Measurements from ENCODE around the gene WNT3.
"Not testable (repeated sequence)": the region's sequence is repeated elsewhere in the genome, so short reads cannot be mapped to it uniquely, and the experiment has no call there.

WNT3 gene

DNA sequence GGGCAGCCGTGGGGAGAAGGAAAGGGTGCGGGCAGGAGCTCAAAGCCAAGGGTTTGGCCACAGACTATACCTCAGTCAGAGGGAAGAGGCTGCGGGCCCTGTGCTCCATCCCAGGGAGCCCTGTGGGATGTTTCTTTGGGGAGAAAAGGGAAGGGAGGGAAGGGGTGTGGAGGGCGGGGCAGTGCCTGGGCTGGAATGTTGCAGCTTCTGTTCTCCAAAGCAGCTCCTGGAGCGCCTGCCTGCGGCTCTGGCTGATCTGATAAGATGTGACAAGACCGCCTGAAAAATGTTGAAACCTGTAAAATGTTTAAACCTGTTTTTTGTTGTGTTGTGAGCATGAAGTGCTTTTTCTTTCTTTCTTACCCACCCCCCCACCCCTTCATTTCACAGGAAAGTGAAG lies 32.8 kb downstream of the WNT3 start:
- no peak for DNase-seq (ENCODE audit: low read depth)

DNA sequence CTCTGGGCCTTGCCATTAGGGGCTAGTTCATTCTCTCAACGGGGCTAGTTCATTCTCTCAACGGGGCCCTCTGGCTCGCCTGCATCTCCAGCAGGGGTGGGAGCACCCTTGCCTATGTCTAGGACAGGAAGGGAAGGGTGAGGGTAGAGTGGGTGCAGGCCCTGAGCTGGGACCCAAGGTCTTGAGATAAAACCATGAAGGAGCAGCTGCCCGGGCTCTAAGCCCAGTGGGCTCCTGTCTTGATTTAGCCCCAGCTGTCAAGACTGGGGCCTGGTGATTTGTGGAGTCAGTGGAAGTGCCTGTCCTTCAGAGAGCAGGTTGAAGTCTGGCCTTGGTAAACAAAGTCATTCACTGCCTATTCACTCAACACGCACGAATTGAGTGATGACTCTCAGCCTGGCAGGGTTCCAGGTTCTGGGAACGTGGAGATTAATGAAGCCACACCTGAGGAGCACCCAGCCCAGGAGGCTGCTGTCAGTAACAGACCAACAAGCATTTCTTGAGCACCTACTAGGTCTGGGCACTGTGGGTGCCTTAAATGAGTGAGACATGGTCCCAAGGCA lies 35.4 kb downstream of the WNT3 start:
- DNase-seq (ENCODE audit: low read depth), result no peak

DNA sequence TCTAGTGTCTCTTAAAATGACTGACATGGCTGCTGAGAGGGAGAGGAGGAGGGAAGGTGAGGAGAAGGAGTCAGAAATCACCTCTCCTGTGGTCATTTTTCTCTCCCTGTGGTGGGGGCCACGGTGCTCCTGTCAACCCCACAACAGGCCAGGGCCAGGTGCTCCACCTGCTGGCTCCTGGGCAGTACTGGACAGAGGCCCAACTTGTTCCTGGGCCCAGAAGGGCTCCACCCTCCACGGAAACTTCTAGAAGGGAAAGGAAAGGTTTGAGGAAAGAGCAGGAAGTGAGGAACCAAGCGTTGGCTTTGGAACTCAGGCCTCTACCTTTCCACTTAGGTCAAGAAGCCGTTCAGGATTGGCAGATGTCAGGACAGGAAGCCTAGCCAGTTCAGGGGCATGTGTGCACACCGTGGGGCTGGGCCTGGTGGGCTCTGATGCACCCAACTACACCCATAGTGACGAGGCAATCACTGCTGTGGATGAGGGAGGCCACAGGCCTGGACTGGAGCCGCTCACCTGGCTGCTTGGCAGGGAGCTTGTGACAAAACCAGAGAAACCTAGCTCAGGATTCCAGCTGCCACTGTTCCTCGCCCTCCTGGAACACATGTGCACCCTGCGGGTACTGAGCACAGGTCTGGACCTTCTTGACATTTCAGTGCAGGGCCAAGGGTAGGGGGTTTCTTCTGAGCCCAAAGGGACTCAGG lies 36.1 kb downstream of the WNT3 start:
- no peak for DNase-seq (ENCODE audit: low read depth)

DNA sequence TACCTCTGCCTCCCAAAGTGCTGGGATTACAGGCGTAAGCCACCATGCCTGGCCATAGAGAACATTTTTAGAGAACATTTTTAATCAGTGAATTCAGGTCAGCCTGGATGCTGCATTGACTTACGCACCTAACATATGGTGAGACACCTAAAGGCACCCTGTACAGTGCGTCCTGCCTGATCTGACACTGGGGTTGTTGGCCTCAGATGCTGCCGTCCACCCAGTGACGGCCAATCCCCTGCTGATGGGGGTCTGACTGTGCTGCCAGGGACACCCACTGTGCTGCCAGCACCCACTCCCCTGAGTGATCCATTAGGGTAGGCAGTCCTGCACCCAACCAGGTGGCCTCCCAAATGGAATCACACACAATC lies 38.5 kb downstream of the WNT3 start:
- no peak for DNase-seq (ENCODE audit: low read depth)

DNA sequence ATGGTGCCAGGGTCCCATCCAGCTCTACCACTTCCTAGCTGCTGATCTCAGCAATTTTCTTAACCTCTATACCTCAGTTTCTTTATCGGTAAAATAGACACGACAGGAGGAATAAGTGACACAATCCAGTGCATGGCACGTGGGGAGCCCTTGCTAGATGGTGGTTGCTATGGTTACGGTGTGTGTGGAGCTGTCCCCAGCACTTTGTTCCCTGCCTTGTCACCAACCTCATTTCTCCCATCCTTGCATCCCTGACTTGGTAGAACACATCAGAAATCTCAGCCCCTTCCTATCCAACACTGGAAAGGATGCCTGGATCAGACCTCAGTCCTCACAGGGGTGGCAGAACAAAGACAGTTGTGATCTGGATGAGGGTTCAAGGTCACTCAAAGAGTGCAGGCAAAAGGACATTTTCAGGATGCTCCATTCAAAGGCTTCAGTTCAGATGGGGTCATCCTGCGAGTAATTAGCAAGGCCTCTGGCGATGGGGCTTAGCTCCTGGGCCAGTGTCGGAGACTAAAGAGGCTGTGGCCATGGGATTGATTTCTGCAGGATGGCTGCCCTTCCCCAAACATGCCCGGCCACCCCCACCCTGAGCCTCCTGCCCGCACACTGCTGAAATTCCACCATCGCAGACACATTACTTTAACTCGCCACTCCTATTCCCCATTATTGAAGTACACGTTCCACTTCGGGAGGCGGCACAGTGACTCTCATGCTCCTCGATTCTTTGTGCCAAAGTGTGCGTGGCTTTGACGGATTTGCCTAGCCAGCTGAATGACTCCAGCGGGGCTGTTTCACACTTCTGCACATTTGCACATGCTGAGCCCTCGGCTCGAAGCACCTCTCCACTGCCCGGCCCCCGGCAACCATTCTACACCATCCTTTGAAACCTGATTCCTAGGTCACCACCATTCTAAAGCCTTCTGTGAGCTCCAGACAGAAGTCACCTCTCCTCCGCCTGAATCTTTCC lies 40.3 kb downstream of the WNT3 start:
- no peak for DNase-seq (ENCODE audit: low read depth)

DNA sequence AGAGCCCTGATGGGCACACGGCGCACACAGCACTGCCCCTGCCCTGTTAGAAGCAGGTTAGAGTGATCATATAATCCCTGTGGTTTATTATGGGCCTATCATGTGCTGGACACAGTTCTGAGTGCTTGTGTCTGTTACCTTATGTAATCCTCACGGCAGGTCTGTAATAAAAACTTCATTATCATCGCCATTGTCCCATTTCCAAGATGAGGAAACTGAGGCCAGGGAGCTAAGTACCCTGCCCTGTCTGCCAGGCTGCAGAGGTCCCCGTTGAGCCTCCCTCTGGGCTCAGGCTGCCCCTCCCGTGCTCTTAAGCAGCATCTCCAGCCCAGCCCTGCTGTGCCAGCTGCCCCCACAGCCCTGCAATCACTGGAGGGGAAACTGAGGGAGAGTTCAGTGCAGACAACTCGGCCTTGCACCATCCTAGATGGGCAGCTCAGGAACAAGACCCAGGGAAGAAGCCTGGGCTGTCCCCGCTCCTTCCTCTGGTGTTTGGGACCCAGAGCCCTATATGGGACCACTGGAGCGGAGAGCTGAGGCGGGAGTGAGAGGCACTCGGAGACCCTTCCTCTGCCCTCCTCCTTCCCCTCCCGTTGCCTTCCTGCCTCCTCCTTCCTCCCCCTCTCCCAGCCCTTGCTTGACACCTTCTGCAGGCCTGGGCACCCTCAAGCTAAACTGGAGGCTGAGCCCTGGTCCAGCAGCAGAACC lies 42.0 kb downstream of the WNT3 start:
- DNase-seq (ENCODE audit: low read depth), result no peak

DNA sequence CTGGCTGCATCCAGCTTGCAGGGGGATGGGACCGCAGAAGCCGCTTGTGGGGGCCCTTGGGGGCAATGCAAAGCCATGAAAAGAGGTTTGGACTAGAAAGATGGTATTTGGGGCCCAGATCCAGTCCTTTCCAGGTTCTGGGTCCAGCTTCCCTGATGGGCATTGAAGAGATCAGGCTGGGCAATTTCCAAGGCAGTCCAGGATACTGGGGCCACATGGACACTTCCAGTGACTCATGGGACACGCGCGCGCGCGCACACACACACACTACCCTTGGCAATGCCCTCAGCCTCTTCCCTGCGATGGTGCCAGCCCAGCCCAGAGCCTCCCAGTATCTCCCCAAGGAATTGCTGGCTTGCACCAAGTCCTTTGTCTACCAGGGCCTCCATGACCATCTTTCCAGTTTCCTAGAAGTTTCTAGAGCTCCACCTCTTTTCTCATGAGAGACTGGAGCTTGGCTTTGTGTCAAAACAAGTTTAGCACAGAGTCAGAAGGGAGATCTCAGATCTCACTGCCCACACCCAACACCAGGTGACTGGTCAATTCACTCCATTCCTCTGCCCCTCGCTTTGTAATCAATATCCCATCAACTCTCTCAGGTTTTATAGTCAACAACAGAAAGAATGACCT lies 44.3 kb downstream of the WNT3 start:
- no peak for DNase-seq (ENCODE audit: low read depth)

DNA sequence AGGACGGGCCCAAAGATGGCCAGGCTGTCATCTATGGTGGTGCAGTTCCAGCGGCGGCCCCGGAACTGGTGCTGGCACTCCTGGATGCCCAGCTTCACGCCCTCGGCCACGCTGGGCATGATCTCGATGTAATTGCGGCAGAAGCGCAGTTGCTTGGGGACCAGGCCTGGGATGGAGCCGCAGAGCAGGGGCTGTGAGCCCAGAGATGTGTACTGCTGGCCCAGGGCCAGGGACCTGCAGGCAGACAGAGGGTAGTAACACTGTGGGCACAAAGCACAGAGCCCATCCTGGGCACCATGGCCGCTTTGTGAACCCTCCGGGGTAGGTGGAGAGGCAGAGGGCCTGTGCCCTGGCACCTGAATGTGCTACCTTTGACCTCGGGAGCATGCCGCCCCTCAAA lies 44.8 kb downstream of the WNT3 start:
- no peak for DNase-seq (ENCODE audit: low read depth)

DNA sequence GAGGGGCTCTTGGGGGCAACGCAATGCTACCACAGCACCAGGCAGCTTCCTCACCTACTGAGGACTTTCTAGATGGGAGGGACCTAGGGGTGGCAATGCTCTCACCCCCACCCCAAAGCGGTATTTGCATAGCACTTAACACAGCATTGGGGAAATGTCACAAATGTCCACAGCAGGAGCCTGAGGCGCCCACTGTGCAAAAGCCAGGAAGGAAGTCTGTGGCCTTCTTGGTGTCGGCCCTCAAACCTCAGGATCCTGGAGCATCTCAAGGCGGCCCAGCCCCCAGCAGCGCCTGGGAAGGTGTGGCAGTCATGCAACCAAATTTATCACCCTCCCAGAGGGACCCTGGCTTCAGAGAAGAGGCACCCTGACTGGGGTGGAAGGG lies 45.3 kb downstream of the WNT3 start:
- DNase-seq (ENCODE audit: low read depth), result peak; percentile 67

DNA sequence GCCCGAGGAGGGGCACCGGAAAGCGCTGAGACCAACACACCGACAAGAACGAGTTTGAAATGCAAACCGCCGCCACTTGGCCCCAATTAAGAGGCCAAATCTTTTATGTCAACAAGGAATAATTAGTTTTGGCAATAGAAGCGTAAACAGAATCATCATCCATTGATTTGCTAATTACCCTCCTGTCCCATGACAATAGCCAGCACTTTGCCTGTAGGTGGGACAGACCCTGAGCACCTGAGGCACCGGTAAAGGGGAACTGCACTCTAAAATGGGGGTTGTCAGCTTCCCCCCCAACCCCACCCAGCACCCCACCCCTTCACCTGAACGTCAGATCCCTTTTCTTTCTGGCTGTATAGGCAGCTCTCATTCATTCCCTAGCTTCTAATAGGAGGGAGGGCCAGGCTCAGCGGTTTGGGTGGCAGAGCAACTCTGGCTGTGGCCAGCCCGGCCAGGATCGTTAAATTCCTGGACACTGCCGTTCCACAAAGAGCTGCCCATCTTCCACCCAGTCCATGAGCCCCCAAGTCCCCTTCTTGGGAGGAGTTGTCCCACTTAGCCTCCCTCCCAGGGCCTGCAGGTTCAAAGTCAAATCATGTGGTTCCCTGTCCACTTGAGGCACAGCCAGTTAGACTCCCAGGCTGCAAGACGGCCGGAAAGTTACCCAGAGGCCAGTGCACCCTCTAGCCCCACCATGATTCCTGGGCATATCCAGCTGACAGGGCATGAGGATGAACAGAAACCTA lies 45.8 kb downstream of the WNT3 start:
- DNase-seq (ENCODE audit: low read depth), result no peak

DNA sequence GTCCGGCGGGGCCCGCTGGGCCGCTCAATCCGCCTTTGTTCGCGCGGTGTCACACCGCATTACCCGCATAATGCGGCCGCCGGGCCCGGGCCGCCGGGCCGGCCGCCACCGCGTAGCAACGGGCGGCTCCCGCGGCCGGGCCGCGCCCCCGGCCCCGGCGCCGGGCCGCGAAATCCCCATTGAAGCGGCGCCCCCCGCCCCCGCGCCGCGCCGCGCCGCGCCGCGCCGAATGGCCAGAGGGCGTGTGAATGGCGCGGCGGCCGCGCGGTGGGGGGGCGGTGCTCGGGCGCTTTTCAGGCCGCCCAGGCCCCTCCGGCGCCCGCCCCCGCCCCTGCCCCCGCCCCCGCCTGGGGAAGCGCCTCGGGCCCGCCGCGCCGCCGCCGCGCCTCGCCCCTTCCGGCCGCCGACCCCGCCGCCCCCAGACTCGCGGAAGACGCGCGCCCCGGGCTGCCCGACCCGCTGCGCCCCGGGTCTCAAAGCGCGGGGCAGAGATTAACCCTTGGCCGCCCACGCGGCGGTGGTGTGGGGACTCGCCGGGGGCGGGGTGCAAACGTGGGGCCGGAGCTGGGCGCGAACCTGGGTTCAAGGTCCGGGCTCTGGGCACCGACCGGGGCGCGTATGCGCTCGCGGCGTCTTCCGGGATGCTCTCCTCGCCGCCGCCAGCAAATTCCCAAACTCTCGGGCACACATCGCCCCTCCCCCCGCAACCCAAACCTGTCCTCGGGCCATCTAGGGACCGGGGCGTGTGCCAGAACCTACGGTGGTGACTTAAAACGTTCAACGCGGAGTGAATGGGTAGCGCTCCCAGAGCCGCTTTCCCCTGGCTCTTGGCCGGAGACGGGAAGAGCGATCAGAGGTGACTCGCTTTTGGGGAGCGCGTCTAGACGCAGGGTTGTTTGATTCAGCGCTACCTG lies 46.7 kb downstream of the WNT3 start:
- DNase-seq (ENCODE audit: low read depth), result no peak

DNA sequence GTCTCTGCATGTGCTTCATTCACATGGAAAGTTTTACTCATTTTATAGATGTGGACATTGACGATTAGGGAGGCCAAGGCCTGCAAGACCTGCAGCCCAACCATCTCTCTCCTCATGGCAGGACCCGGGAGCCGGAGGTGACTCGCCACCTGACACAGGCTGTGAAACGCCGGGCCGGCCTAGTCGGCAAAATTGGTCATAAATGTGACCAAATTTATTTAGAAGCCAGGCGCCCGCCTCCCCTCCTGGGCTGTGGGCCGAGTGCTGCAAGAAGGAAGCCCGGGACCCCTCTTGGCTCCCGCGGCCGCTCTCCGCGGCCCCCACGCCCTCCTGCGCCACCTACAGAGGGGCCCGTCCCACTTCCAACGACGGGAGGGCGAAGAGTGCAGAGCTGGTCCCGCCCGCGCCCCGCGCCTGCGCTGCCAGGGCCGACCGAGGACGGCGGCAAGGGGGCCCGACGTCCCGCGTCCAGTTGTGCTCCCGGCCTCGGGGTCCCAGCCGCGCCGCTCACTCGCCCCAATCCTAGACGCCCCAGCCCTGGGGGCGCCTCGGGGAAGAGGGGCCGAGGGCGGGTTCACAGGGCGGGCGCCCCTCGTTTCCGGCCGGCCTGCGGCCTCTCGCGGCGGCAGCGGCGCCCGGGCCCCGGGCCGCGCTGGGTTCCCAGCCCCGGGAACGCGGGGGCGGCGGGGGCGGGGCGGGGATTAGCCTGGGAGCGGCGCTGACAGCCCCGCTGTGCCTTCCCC lies 47.5 kb downstream of the WNT3 start:
- no peak for DNase-seq (ENCODE audit: low read depth)

DNA sequence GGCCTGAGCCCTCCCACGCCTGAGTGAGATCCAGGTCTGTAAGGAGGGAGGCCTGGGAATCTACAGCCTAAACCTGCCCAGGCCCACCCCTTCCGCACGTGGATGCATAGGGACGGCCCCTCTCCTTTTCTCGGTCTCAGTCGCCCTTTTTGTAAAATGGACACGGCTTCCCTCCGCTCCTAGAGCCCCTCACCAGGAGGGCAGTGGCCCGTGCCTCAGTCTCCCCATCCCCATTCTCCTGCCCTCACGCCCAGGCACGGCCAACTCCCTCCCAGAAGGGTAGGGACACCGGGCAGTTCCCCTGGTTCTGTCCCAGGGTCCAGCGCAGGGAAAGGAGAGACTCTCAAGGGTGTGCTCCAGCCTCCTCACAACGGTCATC lies 48.1 kb downstream of the WNT3 start:
- no peak for DNase-seq (ENCODE audit: low read depth)

DNA sequence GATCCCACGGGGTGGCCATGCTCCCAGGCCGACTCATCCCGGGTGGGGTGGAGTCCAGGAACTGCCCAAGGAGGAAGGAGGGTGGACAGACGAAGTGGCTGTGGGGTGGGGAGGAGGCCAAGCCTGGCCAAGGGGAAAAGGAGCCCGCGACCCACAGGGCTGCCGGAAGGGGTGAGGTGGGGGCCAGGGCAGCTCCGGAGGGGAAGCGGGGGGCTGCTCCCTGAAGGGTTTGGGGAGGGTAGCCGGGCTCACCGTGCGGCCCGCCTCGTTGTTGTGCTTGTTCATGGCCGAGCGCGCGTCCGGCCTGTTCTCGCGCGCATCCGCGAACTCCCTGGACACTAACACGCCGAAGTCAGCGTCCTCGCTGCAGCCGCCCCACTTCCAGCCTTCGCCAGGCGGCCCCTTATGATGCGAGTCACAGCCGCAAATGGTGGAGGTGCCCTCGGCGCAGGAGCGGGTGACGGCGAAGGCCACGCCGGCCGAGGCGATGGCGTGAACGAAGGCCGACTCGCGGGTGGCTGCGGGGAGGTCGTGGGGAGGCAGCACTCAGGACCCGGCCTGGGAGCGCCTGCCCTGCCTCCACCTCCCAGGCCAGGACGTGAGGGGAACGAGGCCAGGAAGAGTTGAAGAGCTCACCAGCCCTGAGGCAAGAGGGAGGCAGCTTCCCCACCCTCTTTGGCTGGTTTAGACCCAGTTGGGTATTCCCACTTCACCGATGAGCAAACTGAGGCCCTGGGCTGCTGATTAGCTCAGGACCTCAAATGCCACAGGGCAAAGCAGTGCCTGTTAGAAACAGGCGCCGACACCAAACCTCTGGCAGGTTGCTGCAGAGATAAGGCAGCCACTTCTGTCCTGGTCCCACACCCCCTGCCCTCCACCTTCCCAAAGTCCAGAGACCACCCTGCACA lies 48.7 kb downstream of the WNT3 start:
- DNase-seq (ENCODE audit: low read depth), result no peak

DNA sequence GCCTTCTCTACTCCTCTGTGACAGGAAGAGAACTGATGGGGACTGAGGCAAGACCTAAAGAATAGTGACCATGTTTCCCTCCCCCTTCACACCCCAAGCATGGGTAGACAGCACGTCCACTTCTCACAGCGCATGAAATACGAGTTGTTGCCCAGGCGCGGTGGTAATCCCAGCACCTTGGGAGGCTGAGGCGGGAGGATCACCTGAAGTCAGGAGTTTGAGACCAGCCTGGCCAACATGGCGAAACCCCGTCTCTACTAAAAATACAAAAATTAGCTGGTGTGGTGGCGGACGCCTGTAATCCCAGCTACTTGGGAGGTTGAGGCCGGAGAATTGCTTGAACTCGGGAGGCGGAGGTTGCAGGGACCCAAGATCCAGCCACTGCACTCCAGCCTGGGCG lies 49.6 kb downstream of the WNT3 start:
- not testable (repeated sequence) for DNase-seq (ENCODE audit: low read depth)

DNA sequence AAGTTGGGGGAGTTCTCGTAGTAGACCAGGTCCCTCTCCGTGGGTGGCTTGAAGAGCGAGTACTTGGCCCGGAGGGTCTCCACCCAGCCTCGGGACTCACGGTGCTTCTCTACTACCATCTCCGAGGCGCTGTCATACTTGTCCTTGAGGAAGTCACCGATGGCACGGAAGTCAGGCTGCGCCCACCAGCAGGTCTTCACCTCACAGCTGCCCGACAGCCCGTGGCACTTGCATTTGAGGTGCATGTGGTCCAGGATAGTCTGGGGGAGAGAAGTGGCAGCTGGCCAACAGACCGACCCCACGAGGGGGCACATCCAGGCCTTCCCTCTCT lies 50.0 kb downstream of the WNT3 start:
- DNase-seq (ENCODE audit: low read depth), result no peak

DNA sequence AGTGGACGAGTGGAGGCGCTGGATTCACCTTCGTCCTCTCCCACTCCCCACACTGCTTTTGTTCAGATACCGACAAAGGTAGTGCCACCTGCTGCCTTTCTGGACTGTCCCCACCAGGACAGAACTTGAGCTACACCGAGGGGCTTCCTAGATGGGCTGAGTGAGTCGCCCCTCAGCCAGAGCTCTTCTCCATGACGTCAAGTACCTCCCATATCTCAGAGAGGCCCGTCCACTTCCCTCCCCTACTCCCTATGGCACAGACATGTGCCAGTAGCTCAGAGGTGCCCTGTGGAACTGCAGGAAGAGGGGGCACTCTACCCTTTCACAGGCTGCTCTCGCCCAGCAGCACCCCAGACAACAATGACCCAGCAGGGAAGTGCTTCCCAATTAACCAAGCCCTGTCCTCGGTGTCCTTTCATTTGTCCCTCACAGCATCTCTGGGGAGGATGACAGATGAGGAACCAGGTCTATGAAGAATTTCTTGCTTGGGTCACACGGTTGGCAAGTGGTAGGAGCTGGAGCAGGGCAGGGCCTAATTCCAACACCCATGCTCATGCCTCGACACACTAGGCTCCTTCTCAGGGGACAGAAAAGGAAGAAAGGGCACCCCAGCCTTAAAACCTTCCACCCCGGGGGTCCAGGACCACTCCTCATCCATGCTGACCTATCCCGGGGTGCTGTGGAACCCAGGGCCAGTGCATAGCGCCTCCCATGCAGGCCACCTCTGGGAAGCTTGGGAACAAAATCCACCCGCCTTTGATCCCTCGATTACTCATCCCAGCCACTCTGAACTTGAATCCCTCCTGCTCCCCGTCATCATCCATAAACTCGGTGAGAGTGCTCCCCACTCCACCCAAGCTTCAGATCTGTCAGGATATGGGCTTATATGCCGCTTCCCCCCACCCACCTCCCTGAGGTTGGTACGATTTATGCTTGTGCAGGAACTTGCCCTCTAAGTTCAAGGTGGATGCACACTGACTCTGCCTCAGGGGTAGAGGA lies 51.7 kb downstream of the WNT3 start:
- DNase-seq (ENCODE audit: low read depth), result no peak

All from CMK (cell line).